Spleen (tissue), 11 donors: Measurements from ENCODE around the gene MRPS30. TPM values are rescaled to one million over a fixed set of nuclear protein-coding genes. Genes with fewer than 3 reads are reported as not detected.

Experiments
- DNase-seq: peaks from one replicate; pipeline ENCODE4 v3.0.0-alpha.2; 2020
- H3K27ac ChIP-seq, 8 donors: fragments of 200-600 bp; sonication (generic) in 7 of 8; 1 replicate in 4 of 8; 2 replicates in 4 of 8; pipeline versions ENCODE4 v1.5.0 to v1.8.0; 2016 to 2021; ENCODE audit warnings: inconsistent platforms in 4 of 8, mild to moderate bottlenecking in 4 of 8, moderate library complexity in 1 of 8
- H3K27me3 ChIP-seq, 7 donors: fragments of 200-600 bp; sonication (generic) in 6 of 7; replicated peaks in 1 of 7; 1 replicate in 4 of 7; 2 replicates in 3 of 7; pipeline versions ENCODE4 v1.5.0 to v1.8.0; 2016 to 2021; ENCODE audit warnings: inconsistent platforms in 3 of 7, mild to moderate bottlenecking in 1 of 7
- H3K36me3 ChIP-seq, 6 donors: fragments of 200-600 bp; sonication (generic) in 5 of 6; 1 replicate in 4 of 6; 2 replicates in 2 of 6; pipeline versions ENCODE4 v1.5.0 to v1.8.0; 2016 to 2021; ENCODE audit warnings: inconsistent platforms in 2 of 6
- H3K4me1 ChIP-seq, 6 donors: fragments of 200-600 bp; sonication (generic) in 5 of 6; 1 replicate in 3 of 6; 2 replicates in 3 of 6; pipeline versions ENCODE4 v1.5.0 to v1.8.0; 2016 to 2021; ENCODE audit warnings: inconsistent platforms in 3 of 6
- H3K4me3 ChIP-seq, 8 donors: fragments of 200-600 bp; sonication (generic) in 7 of 8; 1 replicate in 4 of 8; 2 replicates in 4 of 8; pipeline versions ENCODE4 v1.5.0 to v1.8.0; 2016 to 2021; ENCODE audit warnings: inconsistent platforms in 4 of 8, mild to moderate bottlenecking in 4 of 8, moderate library complexity in 2 of 8
- H3K9me3 ChIP-seq, 8 donors: fragments of 200-600 bp; sonication (generic) in 7 of 8; 1 replicate in 4 of 8; 2 replicates in 4 of 8; pipeline versions ENCODE4 v1.5.0 to v1.8.0; 2016 to 2021; ENCODE audit warnings: inconsistent platforms in 4 of 8
- CTCF ChIP-seq, 11 experiments: fragments of 200-600 bp in 7 of 11; fragments of 450-650 bp in 4 of 11; sonication (generic) in 4 of 11; IDR thresholded peaks in 8 of 11; conservative IDR thresholded peaks in 3 of 11; 1 replicate in 7 of 11; 2 replicates in 4 of 11; pipeline versions ENCODE4 v1.4.0 to v1.8.0; 2016 to 2021; ENCODE audit warnings: antibody characterized with exemption in 11 of 11, inconsistent platforms in 4 of 11, mild to moderate bottlenecking in 1 of 11
- POLR2A ChIP-seq, 3 donors: fragments of 450-650 bp; IDR thresholded peaks; one replicate each; pipeline ENCODE4 v1.5.1; 2017; ENCODE audit warnings: antibody characterized with exemption in 3 of 3, mild to moderate bottlenecking in 1 of 3
- POLR2AphosphoS5 ChIP-seq, 3 donors: sonication (generic); formaldehyde crosslinking; IDR thresholded peaks; one replicate each; pipeline ENCODE4 v1.5.1; 2017; ENCODE audit warnings: antibody characterized with exemption in 3 of 3
- WGBS, 5 donors: extraction: QIAGEN DNeasy Blood & Tissue Kit in 3 of 5; methylation state at CpG; one replicate each; pipeline versions ENCODE4 v1.1.5 to v1.1.7; 2013 to 2018; 5-methylcytosine and 5-hydroxymethylcytosine counted together
- intact Hi-C: fragments of 100-400 bp; cut with DNase I; formaldehyde crosslinking; loops from one replicate; pipeline ENCODE4 v1.15.0; 2023; ENCODE audit warnings: low total_unique reads
- polyA plus RNA-seq, 3 donors: library from polyadenylated mRNA; stranded (reverse); fragments of 200-250 nt; gene quantifications; one replicate each; pipeline ENCODE4 v1.2.1, GENCODE V29; 2013
- total RNA-seq, 7 donors: library from RNA; depleted of rRNA in 3 of 7; stranded (reverse); fragments of >200 nt in 3 of 7; fragmentation: NEBNext Ultra II Directional in 4 of 7; extraction: Animal tissue kit (Norgen Biotek cat#: 25700) in 4 of 7; gene quantifications; one replicate each; pipeline versions ENCODE4 v1.1.0 to v1.2.1, GENCODE V29; 2016 to 2021
- donor health status: healthy with polysubstance abuse.
- donor health status: DM: no; HTN: no; CAD: no; lungs with moderate emphysema.
- donor health status: DM: no; HTN: no; CAD: no.
- donor health status: Bipolar disorder and iron deficiency.
- donor health status: healthy.
- donor health status: DM: no; HTN: no; CAD: no.
- donor health status: DM: yes; HTN: yes; CAD: no.

The MRPS30 gene
- total and polyA plus RNA-seq, 10 donors, result 18.2 to 75.5 (median 33.0) TPM

GRCh38 chr5:44844744-44845143, 36.0 kb downstream of the MRPS30 start:
- no peak overlapping the region for H3K27ac ChIP-seq

GRCh38 chr5:44845777-44846176, 37.0 kb downstream of the MRPS30 start:
- TF ChIP-seq POLR2A (IDR thresholded peaks at IDR 0.05), result no peak
- WGBS, 5 donors, result 84 to 91% (median 86%) methylated on average over 4 of the region's 4 CpGs
- H3K9me3 ChIP-seq, result no peaks in the 10 kb centered on the region
- no peaks in the 10 kb centered on the region for H3K27me3 ChIP-seq
- no peak overlapping the region for H3K4me3 ChIP-seq
- intact Hi-C loops, result no loop called here
- H3K27ac ChIP-seq, result no peak overlapping the region
- no peaks in the 10 kb centered on the region for H3K36me3 ChIP-seq
- no peaks in the 10 kb centered on the region for H3K4me1 ChIP-seq
- DNase-seq, result no peak

More at GRCh38 chr5:44844744-44845143, 36.0 kb downstream of the MRPS30 start:
- DNase-seq, result no peak
- WGBS, 5 donors, result 82 to 95% (median 92%) methylated on average over 1 of the region's 1 CpG
- TF ChIP-seq POLR2AphosphoS5 (IDR thresholded peaks at IDR 0.05) (no peak), POLR2A (IDR thresholded peaks at IDR 0.05) (no peak), CTCF (IDR thresholded peaks at IDR 0.05 in 8 of 11, conservative IDR thresholded peaks at IDR 0.05 in 3 of 11) (no peak)
- intact Hi-C loops, result no loop called here
- peaks cover 0 to 3% (median 1%) of the 10 kb centered on the region in 8 donors for H3K9me3 ChIP-seq
- H3K27me3 ChIP-seq, result no peaks in the 10 kb centered on the region
- no peaks in the 10 kb centered on the region for H3K4me1 ChIP-seq
- no peak overlapping the region for H3K4me3 ChIP-seq
- H3K36me3 ChIP-seq, result no peaks in the 10 kb centered on the region

GRCh38 chr5:44847206-44847852, 38.6 kb downstream of the MRPS30 start:
- intact Hi-C loops, result no loop called here
- no peak for DNase-seq
- H3K36me3 ChIP-seq, result no peaks in the 10 kb centered on the region
- H3K27ac ChIP-seq, result no peak overlapping the region
- 79 to 90% (median 87%) methylated on average over 5 of the region's 5 CpGs for WGBS, 5 donors
- no peak overlapping the region for H3K4me3 ChIP-seq
- no peaks in the 10 kb centered on the region for H3K27me3 ChIP-seq
- H3K4me1 ChIP-seq, result no peaks in the 10 kb centered on the region
- H3K9me3 ChIP-seq, result no peaks in the 10 kb centered on the region
- no peak for TF ChIP-seq POLR2AphosphoS5 (IDR thresholded peaks at IDR 0.05)
- no peak for TF ChIP-seq POLR2A (IDR thresholded peaks at IDR 0.05)
- no peak for TF ChIP-seq CTCF (IDR thresholded peaks at IDR 0.05 in 8 of 11, conservative IDR thresholded peaks at IDR 0.05 in 3 of 11)

GRCh38 chr5:44860267-44860666, 51.5 kb downstream of the MRPS30 start:
- no peak overlapping the region for H3K27ac ChIP-seq
- no peaks in the 10 kb centered on the region for H3K36me3 ChIP-seq
- no peak overlapping the region for H3K4me3 ChIP-seq
- TF ChIP-seq POLR2AphosphoS5 (IDR thresholded peaks at IDR 0.05), result no peak
- H3K9me3 ChIP-seq, result no peaks in the 10 kb centered on the region
- WGBS, 5 donors, result 85 to 95% (median 89%) methylated on average over 3 of the region's 3 CpGs
- H3K4me1 ChIP-seq, result no peaks in the 10 kb centered on the region
- no peaks in the 10 kb centered on the region for H3K27me3 ChIP-seq
- intact Hi-C loops, result no loop called here
- no peak for DNase-seq

GRCh38 chr5:44862808-44863207, 54.1 kb downstream of the MRPS30 start:
- Histone ChIP-seq H3K36me3 (no peaks in the 10 kb centered on the region), H3K27ac (no peak overlapping the region), H3K4me3 (no peak overlapping the region), H3K27me3 (no peaks in the 10 kb centered on the region), H3K9me3 (no peaks in the 10 kb centered on the region), H3K4me1 (no peaks in the 10 kb centered on the region)
- intact Hi-C loops, result no loop called here
- DNase-seq, result no peak
- TF ChIP-seq POLR2AphosphoS5 (IDR thresholded peaks at IDR 0.05) (no peak), CTCF (IDR thresholded peaks at IDR 0.05 in 8 of 11, conservative IDR thresholded peaks at IDR 0.05 in 3 of 11) (peak in 2 of 11 experiments; percentile 37 to 38), POLR2A (IDR thresholded peaks at IDR 0.05) (no peak)
- 49 to 68% (median 53%) methylated on average over 1 of the region's 1 CpG for WGBS, 5 donors
